KMS-11 (cell line): ENCODE measurements around the gene ABAT.
A peak's percentile ranks its signal among the peaks of the same experiment; 100 is the strongest.

Experiments
- H2AFZ ChIP-seq: fragments of 200-600 bp; sonication (generic); 2 replicates; pipeline ENCODE4 v1.6.1; 2016; ENCODE audit warnings: antibody characterized with exemption, mixed run types, low read depth
- H3K27ac ChIP-seq: fragments of 200-600 bp; sonication (generic); 2 replicates; pipeline ENCODE4 v1.6.1; 2016; ENCODE audit warnings: mild to moderate bottlenecking, mixed run types
- H3K27me3 ChIP-seq: fragments of 200-600 bp; sonication (generic); 2 replicates; pipeline ENCODE4 v1.6.1; 2017; ENCODE audit warnings: mild to moderate bottlenecking, low read depth, mixed run types, moderate library complexity; ENCODE audit not compliant: insufficient read depth
- H3K36me3 ChIP-seq: fragments of 200-600 bp; sonication (generic); 2 replicates; pipeline ENCODE4 v1.6.1; 2017; ENCODE audit warnings: mild to moderate bottlenecking, mixed run types; ENCODE audit not compliant: insufficient read depth
- H3K4me1 ChIP-seq: fragments of 200-600 bp; sonication (generic); 2 replicates; pipeline ENCODE4 v1.6.1; 2016; ENCODE audit warnings: mild to moderate bottlenecking, low read depth, mixed run types; ENCODE audit not compliant: poor library complexity, severe bottlenecking
- H3K4me2 ChIP-seq: fragments of 200-600 bp; sonication (generic); 2 replicates; pipeline ENCODE4 v1.7.0; 2016; ENCODE audit warnings: mild to moderate bottlenecking, mixed run types
- H3K4me3 ChIP-seq: fragments of 200-600 bp; sonication (generic); IDR thresholded peaks from 2 replicates; pipeline ENCODE4 v1.6.1; 2017; ENCODE audit warnings: low read depth, low read length, mixed read lengths; ENCODE audit not compliant: insufficient read depth
- H3K79me2 ChIP-seq: fragments of 200-600 bp; sonication (generic); 2 replicates; pipeline ENCODE4 v1.6.1; 2016; ENCODE audit warnings: low read depth, mixed run types; ENCODE audit not compliant: insufficient read depth
- H3K9ac ChIP-seq: fragments of 200-600 bp; sonication (generic); 2 replicates; pipeline ENCODE4 v1.6.1; 2016; ENCODE audit warnings: mild to moderate bottlenecking, mixed run types
- H4K20me1 ChIP-seq: fragments of 200-600 bp; sonication (generic); 2 replicates; pipeline ENCODE4 v1.6.1; 2016; ENCODE audit warnings: mild to moderate bottlenecking, mixed run types; ENCODE audit not compliant: insufficient read depth
- TF ChIP-seq, protein P1 (sequence below): fragments of 200-600 bp; sonication (generic); conservative IDR thresholded peaks from 2 replicates; pipeline ENCODE4 v1.6.1; 2017; ENCODE audit warnings: low read depth, mild to moderate bottlenecking, antibody characterized with exemption, low read length, moderate library complexity, mixed read lengths

Gene ABAT

DNA sequence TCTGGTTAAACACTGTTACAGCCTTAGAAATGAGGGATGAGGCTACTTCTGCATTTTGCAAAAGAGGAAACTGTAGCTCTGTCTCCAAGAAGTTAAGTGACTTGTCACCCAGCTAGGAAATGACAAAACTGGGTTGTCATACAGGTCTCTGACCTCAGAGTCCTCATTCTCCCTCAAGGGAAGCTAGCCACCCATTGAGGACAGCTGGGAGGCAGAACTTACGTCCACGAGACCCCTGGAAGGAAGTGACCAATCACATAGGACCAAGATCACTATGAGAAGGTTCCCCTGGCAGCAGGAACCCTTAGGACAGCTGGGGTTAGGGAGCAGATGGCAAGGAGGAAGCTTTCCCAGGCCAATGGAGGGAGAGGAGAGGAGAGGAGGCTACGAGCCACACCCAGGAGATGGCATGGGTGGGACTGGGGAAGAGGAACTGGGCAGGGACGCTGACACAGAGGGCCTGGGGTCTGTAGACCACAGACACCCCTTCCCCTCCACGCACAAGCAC is 41.7 kb upstream of the ABAT start:
- Histone ChIP-seq H3K9ac (no peak overlapping the region), H3K79me2 (no peaks in the 10 kb centered on the region), H3K27me3 (no peaks in the 10 kb centered on the region), H4K20me1 (no peaks in the 10 kb centered on the region), H3K27ac (no peak overlapping the region), H3K36me3 (peaks cover 8% of the 10 kb centered on the region; the same call in 1 of the 2 replicates), H3K4me2 (no peak overlapping the region), H2AFZ (no peak overlapping the region), H3K4me3 (no peak overlapping the region), H3K4me1 (no peaks in the 10 kb centered on the region)
- TF ChIP-seq, protein P1, sequence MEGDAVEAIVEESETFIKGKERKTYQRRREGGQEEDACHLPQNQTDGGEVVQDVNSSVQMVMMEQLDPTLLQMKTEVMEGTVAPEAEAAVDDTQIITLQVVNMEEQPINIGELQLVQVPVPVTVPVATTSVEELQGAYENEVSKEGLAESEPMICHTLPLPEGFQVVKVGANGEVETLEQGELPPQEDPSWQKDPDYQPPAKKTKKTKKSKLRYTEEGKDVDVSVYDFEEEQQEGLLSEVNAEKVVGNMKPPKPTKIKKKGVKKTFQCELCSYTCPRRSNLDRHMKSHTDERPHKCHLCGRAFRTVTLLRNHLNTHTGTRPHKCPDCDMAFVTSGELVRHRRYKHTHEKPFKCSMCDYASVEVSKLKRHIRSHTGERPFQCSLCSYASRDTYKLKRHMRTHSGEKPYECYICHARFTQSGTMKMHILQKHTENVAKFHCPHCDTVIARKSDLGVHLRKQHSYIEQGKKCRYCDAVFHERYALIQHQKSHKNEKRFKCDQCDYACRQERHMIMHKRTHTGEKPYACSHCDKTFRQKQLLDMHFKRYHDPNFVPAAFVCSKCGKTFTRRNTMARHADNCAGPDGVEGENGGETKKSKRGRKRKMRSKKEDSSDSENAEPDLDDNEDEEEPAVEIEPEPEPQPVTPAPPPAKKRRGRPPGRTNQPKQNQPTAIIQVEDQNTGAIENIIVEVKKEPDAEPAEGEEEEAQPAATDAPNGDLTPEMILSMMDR: no peak

DNA sequence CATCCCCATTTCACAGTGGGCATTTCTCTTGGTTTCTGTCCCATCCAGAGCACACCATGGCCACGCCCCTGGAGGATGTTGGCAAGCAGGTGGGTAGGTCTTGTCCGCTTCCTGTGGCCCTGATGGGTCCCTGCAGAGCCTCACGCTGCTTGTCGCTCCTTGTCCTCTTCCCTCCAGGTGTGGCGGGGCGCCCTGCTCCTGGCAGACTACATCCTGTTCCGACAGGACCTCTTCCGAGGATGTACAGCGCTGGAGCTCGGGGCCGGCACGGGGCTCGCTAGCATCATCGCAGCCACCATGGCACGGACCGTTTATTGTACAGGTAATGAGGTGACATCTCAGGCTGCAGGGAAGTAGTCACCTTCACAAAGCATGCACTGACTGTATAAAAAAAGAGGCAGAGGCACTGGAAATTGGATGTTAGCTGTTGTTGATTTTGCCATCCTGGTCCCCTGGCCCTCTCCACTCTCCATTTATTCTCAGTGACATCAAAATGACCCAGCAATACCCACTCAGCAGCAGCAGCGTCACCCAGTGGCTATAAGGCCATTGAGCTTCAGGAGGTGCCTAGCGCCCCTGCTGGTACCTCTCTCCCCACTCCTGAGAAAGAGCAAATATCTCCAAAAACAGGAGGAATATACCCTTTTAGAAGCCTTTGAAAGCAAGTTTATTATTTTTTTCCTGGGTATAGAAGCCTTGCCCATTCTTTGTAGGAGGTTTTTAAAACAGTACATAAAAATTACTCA is 39.3 kb upstream of the ABAT start:
- no peak overlapping the region for H3K9ac ChIP-seq
- no peaks in the 10 kb centered on the region for H3K79me2 ChIP-seq
- TF ChIP-seq, protein P1: 0 out of 2 replicates have a peak, but pooled peaks have one; percentile 17
- H4K20me1 ChIP-seq: no peaks in the 10 kb centered on the region
- no peak overlapping the region for H3K27ac ChIP-seq
- H3K4me1 ChIP-seq: no peaks in the 10 kb centered on the region
- H3K4me2 ChIP-seq: no peak overlapping the region
- H3K36me3 ChIP-seq: no peaks in the 10 kb centered on the region; the same call in 1 of the 2 replicates
- no peaks in the 10 kb centered on the region for H3K27me3 ChIP-seq
- no peak overlapping the region for H2AFZ ChIP-seq
- H3K4me3 ChIP-seq: no peak overlapping the region

DNA sequence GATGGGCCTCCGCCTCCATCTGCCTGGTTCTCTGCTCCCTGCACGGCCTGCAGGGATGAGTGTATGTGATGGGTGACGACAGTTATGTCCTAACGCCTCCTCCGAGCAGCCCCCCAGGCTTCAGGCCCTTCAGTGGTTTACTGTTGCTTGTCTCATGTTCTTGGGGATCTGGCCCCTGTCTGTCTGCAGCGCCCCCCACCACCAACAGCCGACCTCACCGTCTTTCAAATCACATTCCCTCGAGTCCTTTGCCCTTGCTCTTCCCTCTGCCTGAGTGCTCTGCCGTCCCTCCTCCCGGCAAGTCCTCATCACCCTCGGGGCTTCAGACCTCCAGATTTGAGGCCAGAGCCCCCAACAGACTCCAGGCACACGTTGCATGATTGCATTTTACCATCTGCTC is 34.7 kb upstream of the ABAT start:
- Histone ChIP-seq H3K4me1 (no peaks in the 10 kb centered on the region), H2AFZ (no peak overlapping the region), H3K4me3 (no peak overlapping the region), H3K4me2 (no peak overlapping the region), H4K20me1 (no peaks in the 10 kb centered on the region), H3K27ac (no peak overlapping the region), H3K27me3 (no peaks in the 10 kb centered on the region), H3K9ac (no peak overlapping the region), H3K79me2 (no peaks in the 10 kb centered on the region), H3K36me3 (peaks cover 17% of the 10 kb centered on the region; the same call in 1 of the 2 replicates)
- TF ChIP-seq, protein P1: no peak

DNA sequence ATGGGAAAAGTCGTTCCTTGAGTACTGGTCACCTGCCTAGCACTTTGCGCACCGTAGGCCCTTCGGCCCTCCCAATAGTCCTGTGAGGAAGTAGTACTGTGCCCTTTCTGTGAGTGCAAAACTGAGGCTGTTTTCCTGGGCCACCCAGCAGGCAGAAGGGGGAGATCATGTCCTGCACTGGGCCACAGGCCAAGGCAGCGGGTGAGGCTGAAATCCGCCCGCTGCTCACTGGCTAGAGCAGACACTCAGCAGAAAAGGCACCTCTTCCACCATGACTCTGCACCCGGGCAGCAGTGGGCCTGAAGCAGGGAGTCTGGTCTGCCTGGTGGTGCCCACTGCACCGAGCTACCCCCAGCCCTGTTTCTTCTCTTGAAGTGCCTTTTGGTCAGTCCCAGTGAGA is 32.7 kb upstream of the ABAT start:
- Histone ChIP-seq H2AFZ (no peak overlapping the region), H3K4me3 (no peak overlapping the region), H3K4me2 (no peak overlapping the region), H3K27ac (no peak overlapping the region), H3K4me1 (no peaks in the 10 kb centered on the region), H3K79me2 (no peaks in the 10 kb centered on the region), H3K9ac (no peak overlapping the region), H4K20me1 (no peaks in the 10 kb centered on the region), H3K36me3 (peaks cover 17% of the 10 kb centered on the region; the same call in 1 of the 2 replicates), H3K27me3 (no peaks in the 10 kb centered on the region)
- TF ChIP-seq, protein P1: no peak
